IMR-90 (cell line): ENCODE data around the gene YEATS4. TPM values are rescaled to one million over a fixed set of nuclear protein-coding genes. Genes with fewer than 3 reads are reported as not detected.

ENCODE experiments used
- ATAC-seq: fragments of 200-7000 bp; cut with Tn5 transposase; 2 replicates; pipeline ENCODE4 v1.9.1; 2020; ENCODE audit warnings: low read depth, mild to moderate bottlenecking, moderate library complexity
- BruUV-seq: library from RNA; stranded (reverse); fragments of 400-500 nt; replicated peaks from 2 replicates; lab custom pipeline; 2021; lab: Mats Ljungman, UMichigan
- CTCF ChIA-PET: fragments of 300-600 bp; formaldehyde crosslinking; extraction: SDS; loops from one replicate; lab custom pipeline; 2021; ENCODE audit warnings: antibody characterized with exemption; lab: Yijun Ruan, JAX
- POLR2A ChIA-PET: fragments of 300-600 bp; sonication (Branson Sonifier 250); formaldehyde crosslinking; loops from one replicate; lab custom pipeline; 2022; ENCODE audit warnings: antibody characterized with exemption; ENCODE audit not compliant: unreplicated experiment; lab: Charles Lee
- DNase-seq: peaks from one replicate; pipeline ENCODE4 v3.0.0; 2013
- H2AFZ ChIP-seq: replicated peaks from 2 replicates; pipeline ENCODE3; 2013; ENCODE audit warnings: low read length, mild to moderate bottlenecking; ENCODE audit not compliant: poor library complexity
- H2AK5ac ChIP-seq: 2 replicates; pipeline ENCODE4 v1.6.1; 2013; ENCODE audit warnings: low read depth, low read length, inconsistent platforms
- H2AK9ac ChIP-seq: replicated peaks from 2 replicates; pipeline ENCODE3; 2013; ENCODE audit warnings: mild to moderate bottlenecking, low read depth, low read length, moderate library complexity; ENCODE audit not compliant: poor library complexity
- H2BK120ac ChIP-seq: 2 replicates; pipeline ENCODE4 v1.6.1; 2013; ENCODE audit warnings: low read depth, low read length, inconsistent platforms
- H2BK15ac ChIP-seq: 3 replicates; pipeline ENCODE4 v1.6.1; 2013; ENCODE audit warnings: low read depth, low read length, inconsistent platforms
- H2BK20ac ChIP-seq: 2 replicates; pipeline ENCODE4 v1.6.1; 2013; ENCODE audit warnings: low read depth, mild to moderate bottlenecking, inconsistent platforms, low read length, moderate library complexity
- H2BK5ac ChIP-seq: 2 replicates; pipeline ENCODE4 v1.6.1; 2013; ENCODE audit warnings: mild to moderate bottlenecking, low read depth, low read length, inconsistent platforms; ENCODE audit not compliant: poor library complexity, severe bottlenecking
- H3K14ac ChIP-seq: replicated peaks from 2 replicates; pipeline ENCODE4 v1.6.1; 2013; ENCODE audit warnings: low read depth, low read length, inconsistent platforms
- H3K18ac ChIP-seq: 2 replicates; pipeline ENCODE4 v1.6.1; 2013; ENCODE audit warnings: low read depth, low read length, control low read depth
- H3K23ac ChIP-seq: 2 replicates; pipeline ENCODE4 v1.6.1; 2013; ENCODE audit warnings: low read depth, low read length, inconsistent platforms
- H3K27ac ChIP-seq: 2 replicates; pipeline ENCODE4 v1.5.1; 2013; ENCODE audit warnings: mild to moderate bottlenecking, control low read depth, low read length; ENCODE audit not compliant: insufficient read depth
- H3K27me3 ChIP-seq: 2 replicates; pipeline ENCODE4 v1.6.1; 2013; ENCODE audit warnings: low read length; ENCODE audit not compliant: control insufficient read depth, insufficient read depth
- H3K36me3 ChIP-seq: 2 replicates; pipeline ENCODE4 v1.6.1; 2013; ENCODE audit warnings: low read length, mixed read lengths; ENCODE audit not compliant: control insufficient read depth, insufficient read depth
- H3K4ac ChIP-seq: 2 replicates; pipeline ENCODE4 v1.6.1; 2013; ENCODE audit warnings: low read depth, low read length, inconsistent platforms
- H3K4me1 ChIP-seq: 2 replicates; pipeline ENCODE4 v1.6.1; 2013; ENCODE audit warnings: low read length, mixed read lengths; ENCODE audit not compliant: control insufficient read depth, insufficient read depth
- H3K4me2 ChIP-seq: 2 replicates; pipeline ENCODE4 v1.6.1; 2013; ENCODE audit warnings: low read depth, mild to moderate bottlenecking, control low read depth, low read length, moderate library complexity
- H3K4me3 ChIP-seq: 2 replicates; pipeline ENCODE4 v1.5.1; 2013; ENCODE audit warnings: low read depth, mild to moderate bottlenecking, control low read depth, low read length, moderate library complexity; ENCODE audit not compliant: insufficient read depth
- H3K56ac ChIP-seq: 2 replicates; pipeline ENCODE4 v1.6.1; 2013; ENCODE audit warnings: low read length, inconsistent platforms; ENCODE audit not compliant: insufficient read depth; ENCODE audit errors: extremely low read depth
- H3K79me1 ChIP-seq, 2 experiments: 2 replicates each; pipeline ENCODE4 v1.6.1; 2013; ENCODE audit warnings: low read length in 2 of 2, inconsistent platforms in 1 of 2, low read depth in 1 of 2
- H3K9ac ChIP-seq: 2 replicates; pipeline ENCODE4 v1.6.1; 2013; ENCODE audit warnings: low read depth, low read length, control low read depth
- H3K9me1 ChIP-seq: 2 replicates; pipeline ENCODE4 v1.6.1; 2013; ENCODE audit warnings: low read length, inconsistent platforms; ENCODE audit not compliant: insufficient read depth
- H3K9me3 ChIP-seq: 2 replicates; pipeline ENCODE4 v1.6.1; 2013; ENCODE audit warnings: low read length; ENCODE audit not compliant: control insufficient read depth, insufficient read depth
- H4K20me1 ChIP-seq: 2 replicates; pipeline ENCODE4 v1.6.1; 2013; ENCODE audit warnings: low read length, inconsistent platforms; ENCODE audit not compliant: insufficient read depth
- H4K5ac ChIP-seq: 2 replicates; pipeline ENCODE4 v1.6.1; 2013; ENCODE audit warnings: mild to moderate bottlenecking, low read depth, low read length, control low read depth
- H4K8ac ChIP-seq, 2 experiments: 2 replicates each; pipeline ENCODE4 v1.6.1; 2013; ENCODE audit warnings: low read depth in 2 of 2, low read length in 2 of 2, control low read depth in 1 of 2, inconsistent platforms in 1 of 2
- H4K91ac ChIP-seq: 2 replicates; pipeline ENCODE4 v1.6.1; 2013; ENCODE audit warnings: low read depth, low read length, inconsistent platforms; ENCODE audit not compliant: insufficient read depth
- BHLHE40 ChIP-seq: fragments of 150-350 bp; IDR thresholded peaks from 2 replicates; pipeline ENCODE4 v1.6.1; 2016; ENCODE audit warnings: mild to moderate bottlenecking, low read depth, low read length
- CEBPB ChIP-seq: IDR thresholded peaks from 2 replicates; pipeline ENCODE4 v1.6.1; 2012; ENCODE audit warnings: low read depth, low read length, improper control_type of control experiment
- CHD1 ChIP-seq: IDR thresholded peaks from 2 replicates; pipeline ENCODE4 v1.6.1; 2012; ENCODE audit warnings: low read depth, low read length, improper control_type of control experiment
- CTCF ChIP-seq: conservative IDR thresholded peaks from 2 replicates; pipeline ENCODE4 v1.5.1; 2012; ENCODE audit warnings: mild to moderate bottlenecking, low read depth, low read length, improper control_type of control experiment
- ELK1 ChIP-seq: fragments of 150-350 bp; IDR thresholded peaks from 2 replicates; pipeline ENCODE4 v1.6.1; 2016; ENCODE audit warnings: low read depth, mild to moderate bottlenecking, low read length, moderate library complexity, borderline replicate concordance
- FOS ChIP-seq: fragments of 150-350 bp; IDR thresholded peaks from 2 replicates; pipeline ENCODE4 v1.6.1; 2016; ENCODE audit warnings: low read depth, low read length
- MAFK ChIP-seq: IDR thresholded peaks from 2 replicates; pipeline ENCODE4 v1.6.1; 2012; ENCODE audit warnings: low read depth, low read length, improper control_type of control experiment
- MAZ ChIP-seq: IDR thresholded peaks from 2 replicates; pipeline ENCODE4 v1.6.1; 2012; ENCODE audit warnings: low read depth, mild to moderate bottlenecking, low read length, improper control_type of control experiment, moderate library complexity, borderline replicate concordance
- MXI1 ChIP-seq: IDR thresholded peaks from 2 replicates; pipeline ENCODE4 v1.6.1; 2012; ENCODE audit warnings: low read depth, mild to moderate bottlenecking, low read length, moderate library complexity, borderline replicate concordance
- NFE2L2 ChIP-seq: fragments of 150-350 bp; IDR thresholded peaks from 2 replicates; pipeline ENCODE4 v1.6.1; 2016; ENCODE audit warnings: low read depth, mild to moderate bottlenecking, low read length
- POLR2A ChIP-seq: IDR thresholded peaks from 2 replicates; pipeline ENCODE4 v1.6.1; 2012; ENCODE audit warnings: mild to moderate bottlenecking, low read depth, low read length
- RAD21 ChIP-seq: IDR thresholded peaks from 2 replicates; pipeline ENCODE4 v1.6.1; 2012; ENCODE audit warnings: low read length, improper control_type of control experiment
- RCOR1 ChIP-seq: IDR thresholded peaks from 2 replicates; pipeline ENCODE4 v1.6.1; 2012; ENCODE audit warnings: mild to moderate bottlenecking, low read length, improper control_type of control experiment; ENCODE audit not compliant: insufficient replicate concordance
- RFX5 ChIP-seq: IDR thresholded peaks from 2 replicates; pipeline ENCODE4 v1.8.0; 2012; ENCODE audit warnings: low read depth, mild to moderate bottlenecking, low read length, moderate library complexity
- SMC3 ChIP-seq: fragments of 150-350 bp; IDR thresholded peaks from 2 replicates; pipeline ENCODE4 v1.6.1; 2016; ENCODE audit warnings: low read depth, mild to moderate bottlenecking, antibody characterized with exemption, low read length, moderate library complexity
- USF2 ChIP-seq: fragments of 150-350 bp; IDR thresholded peaks from 2 replicates; pipeline ENCODE4 v1.6.1; 2017; ENCODE audit warnings: mild to moderate bottlenecking, antibody characterized with exemption, low read length, low read depth
- WGBS, 2 experiments: methylation state at CpG; one replicate each; pipeline versions ENCODE4 v1.1.5 to v1.1.7; 2013; ENCODE audit warnings: missing lambda C conversion rate in 2 of 2; ENCODE audit not compliant: insufficient read length in 1 of 2; ENCODE audit errors: extremely low coverage in 2 of 2; 5-methylcytosine and 5-hydroxymethylcytosine counted together
- dilution Hi-C: fragments of 300-500 bp; cut with HindIII; formaldehyde crosslinking; loops from one replicate; pipeline ENCODE4 v1.14.3; 2018; ENCODE audit warnings: low sequenced_read_pairs; ENCODE audit not compliant: unreplicated experiment
- in situ Hi-C: fragments of 300-500 bp; cut with MboI; formaldehyde crosslinking; loops from 3 replicates; pipeline ENCODE4 v1.14.3; 2019; ENCODE audit warnings: low sequenced_read_pairs, inconsistent platforms, mixed read lengths
- intact Hi-C: fragments of 100-400 bp; cut with micrococcal nuclease; formaldehyde crosslinking; loops from 2 replicates; pipeline ENCODE4 v1.10.0; 2022
- polyA plus RNA-seq, 3 experiments: library from polyadenylated mRNA; depleted of rRNA; stranded (reverse); fragments of >200 nt; gene quantifications; 2 replicates each; pipeline ENCODE4 v1.2.3, GENCODE V29; 2012; ENCODE audit warnings: low replicate concordance in 1 of 3
- total RNA-seq: library from RNA; depleted of rRNA; stranded (reverse); fragments of >200 nt; gene quantifications from 2 replicates; pipeline ENCODE4 v1.2.3, GENCODE V29; 2012

The YEATS4 gene
- total and polyA plus RNA-seq, 2 of the 4 experiments (the other 2 are of a cell fraction), result 6.9 to 15.1 TPM

GRCh38 chr12:69355363-69356028 is 4.0 kb upstream of the YEATS4 start:
- Histone ChIP-seq H3K36me3 (no peaks in the 10 kb centered on the region), H2AK5ac (no peak overlapping the region), H2BK15ac (no peak overlapping the region), H3K9ac (no peak overlapping the region), H3K4ac (no peak overlapping the region), H3K9me1 (no peaks in the 10 kb centered on the region), H3K9me3 (no peaks in the 10 kb centered on the region), H3K14ac (no peak overlapping the region), H3K23ac (no peak overlapping the region), H3K18ac (no peak overlapping the region), H4K20me1 (no peaks in the 10 kb centered on the region), H2BK120ac (no peak overlapping the region), H2BK20ac (no peak overlapping the region), H4K5ac (no peak overlapping the region), H3K27me3 (0 out of 2 replicates have a peak, but pooled peaks cover 2% of the 10 kb centered on the region), H3K4me1 (no peaks in the 10 kb centered on the region), H3K79me1 (peaks cover 3 to 4% of the 10 kb centered on the region in 2 experiments; a peak in 3 of 4 replicates), H3K56ac (no peak overlapping the region), H4K8ac (no peak overlapping the region), H2AK9ac (no peak overlapping the region), H3K27ac (no peak overlapping the region), H2AFZ (no peak overlapping the region), H3K4me3 (no peak overlapping the region), H2BK5ac (no peak overlapping the region), H4K91ac (no peak overlapping the region), H3K4me2 (no peak overlapping the region)
- no TSS peak for BruUV-seq
- DNase-seq, result no peak
- ChIA-PET CTCF (no interaction called here), POLR2A (no interaction called here)
- in situ Hi-C loops (no loop called here), dilution Hi-C loops (no loop called here), intact Hi-C loops (loop anchor here (1.0 to 10.0 kb wide), 3 partner anchors 201 to 523 kb away; partner anchors contain the start of gene RAB3IP)
- ATAC-seq, result no peak
- WGBS, 2 experiments, result no CpG with 5 or more reads among the region's 2 CpGs
- TF ChIP-seq MAZ, result no peak
- TF ChIP-seq MXI1, result no peak
- no peak for TF ChIP-seq CTCF
- TF ChIP-seq MAFK, result no peak
- no peak for TF ChIP-seq RAD21
- TF ChIP-seq USF2, result no peak
- no peak for TF ChIP-seq BHLHE40
- TF ChIP-seq NFE2L2, result no peak
- no peak for TF ChIP-seq CHD1
- no peak for TF ChIP-seq CEBPB
- no peak for TF ChIP-seq SMC3
- TF ChIP-seq RFX5, result no peak
- TF ChIP-seq RCOR1, result no peak
- TF ChIP-seq POLR2A, result no peak
- no peak for TF ChIP-seq ELK1
- TF ChIP-seq FOS, result no peak
